H9 (cell line): ENCODE data around the gene FAU. TPM values are rescaled to one million over a fixed set of nuclear protein-coding genes. Genes with fewer than 3 reads are reported as not detected.

Experiments
- DNase-seq: peaks from one replicate; pipeline ENCODE4 v3.0.0-alpha.2; 2017
- H2AFZ ChIP-seq: one replicate; pipeline ENCODE4 v1.6.1; 2013; ENCODE audit warnings: mild to moderate bottlenecking, low read length, control low read depth, moderate library complexity
- H2AK5ac ChIP-seq: 2 replicates; pipeline ENCODE4 v1.6.1; 2013; ENCODE audit warnings: low read length, control low read depth, mixed read lengths; ENCODE audit not compliant: insufficient read length
- H2BK120ac ChIP-seq: one replicate; pipeline ENCODE4 v1.6.1; 2013; ENCODE audit warnings: low read depth, mild to moderate bottlenecking, low read length, control low read depth, inconsistent platforms; ENCODE audit not compliant: poor library complexity, severe bottlenecking
- H2BK12ac ChIP-seq: 2 replicates; pipeline ENCODE4 v1.6.1; 2013; ENCODE audit warnings: low read length, control low read depth, mixed read lengths, low read depth; ENCODE audit not compliant: insufficient read length
- H2BK15ac ChIP-seq: 2 replicates; pipeline ENCODE4 v1.6.1; 2013; ENCODE audit warnings: low read depth, low read length, control low read depth
- H2BK20ac ChIP-seq: one replicate; pipeline ENCODE4 v1.6.1; 2013; ENCODE audit warnings: low read depth, mild to moderate bottlenecking, low read length, control low read depth, inconsistent platforms; ENCODE audit not compliant: poor library complexity, severe bottlenecking
- H2BK5ac ChIP-seq: 2 replicates; pipeline ENCODE4 v1.6.1; 2013; ENCODE audit warnings: low read length, control low read depth, mixed read lengths; ENCODE audit not compliant: insufficient read length
- H3K14ac ChIP-seq: 2 replicates; pipeline ENCODE4 v1.6.1; 2013; ENCODE audit warnings: low read length, control low read depth; ENCODE audit not compliant: insufficient read depth
- H3K18ac ChIP-seq: 2 replicates; pipeline ENCODE4 v1.6.1; 2013; ENCODE audit warnings: low read depth, mild to moderate bottlenecking, mixed read lengths, low read length, control low read depth; ENCODE audit not compliant: insufficient read length
- H3K23ac ChIP-seq: 2 replicates; pipeline ENCODE4 v1.6.1; 2013; ENCODE audit warnings: low read length, control low read depth, mixed read lengths, low read depth; ENCODE audit not compliant: insufficient read length
- H3K23me2 ChIP-seq: 2 replicates; pipeline ENCODE4 v1.6.1; 2013; ENCODE audit warnings: low read depth, mild to moderate bottlenecking, mixed read lengths, low read length, control low read depth; ENCODE audit not compliant: insufficient read length, poor library complexity, severe bottlenecking
- H3K27ac ChIP-seq: 2 replicates; pipeline ENCODE4 v1.5.1; 2013; ENCODE audit warnings: low read length, control low read depth, mixed read lengths, low read depth; ENCODE audit not compliant: insufficient read length
- H3K27me3 ChIP-seq: 2 replicates; pipeline ENCODE4 v1.6.1; 2013; ENCODE audit warnings: low read length, control low read depth, inconsistent platforms; ENCODE audit not compliant: insufficient read depth
- H3K4ac ChIP-seq: 2 replicates; pipeline ENCODE4 v1.6.1; 2013; ENCODE audit warnings: low read depth, mild to moderate bottlenecking, control low read depth, inconsistent platforms, low read length, moderate library complexity
- H3K4me1 ChIP-seq: 2 replicates; pipeline ENCODE4 v1.6.1; 2013; ENCODE audit warnings: low read length, control low read depth, inconsistent platforms; ENCODE audit not compliant: insufficient read depth
- H3K4me2 ChIP-seq: 2 replicates; pipeline ENCODE4 v1.6.1; 2013; ENCODE audit warnings: low read length, control low read depth, mixed read lengths; ENCODE audit not compliant: insufficient read length, insufficient read depth
- H3K56ac ChIP-seq: 2 replicates; pipeline ENCODE4 v1.6.1; 2013; ENCODE audit warnings: low read depth, mild to moderate bottlenecking, mixed read lengths, low read length, control low read depth; ENCODE audit not compliant: insufficient read length
- H3K79me1 ChIP-seq: 2 replicates; pipeline ENCODE4 v1.6.1; 2013; ENCODE audit warnings: low read depth, mild to moderate bottlenecking, moderate library complexity, low read length, control low read depth, inconsistent platforms; ENCODE audit not compliant: insufficient read depth, poor library complexity, severe bottlenecking
- H3K79me2 ChIP-seq: 2 replicates; pipeline ENCODE4 v1.6.1; 2013; ENCODE audit warnings: low read length, control low read depth, inconsistent platforms; ENCODE audit not compliant: insufficient read depth
- H3K9ac ChIP-seq: 2 replicates; pipeline ENCODE4 v1.6.1; 2013; ENCODE audit warnings: low read length, control low read depth, mixed read lengths; ENCODE audit not compliant: insufficient read length; ENCODE audit errors: extremely low read depth
- H3K9me3 ChIP-seq: one replicate; pipeline ENCODE4 v1.6.1; 2013; ENCODE audit warnings: low read depth, low read length, inconsistent platforms; ENCODE audit not compliant: control insufficient read depth
- H3T11ph ChIP-seq: one replicate; pipeline ENCODE4 v1.6.1; 2013; ENCODE audit warnings: mild to moderate bottlenecking, low read length, control low read depth, inconsistent platforms
- H4K20me1 ChIP-seq: one replicate; pipeline ENCODE4 v1.6.1; 2013; ENCODE audit not compliant: control insufficient read depth, insufficient read length, insufficient read depth
- H4K5ac ChIP-seq: 2 replicates; pipeline ENCODE4 v1.6.1; 2013; ENCODE audit warnings: low read depth, mild to moderate bottlenecking, mixed read lengths, low read length, control low read depth; ENCODE audit not compliant: insufficient read length
- H4K8ac ChIP-seq: replicated peaks from 2 replicates; pipeline ENCODE4 v1.6.1; 2013; ENCODE audit warnings: low read length, control low read depth, mixed read lengths, low read depth; ENCODE audit not compliant: insufficient read length
- H4K91ac ChIP-seq: 2 replicates; pipeline ENCODE4 v1.6.1; 2013; ENCODE audit warnings: low read depth, mild to moderate bottlenecking, moderate library complexity, mixed read lengths, low read length, control low read depth; ENCODE audit not compliant: insufficient read length
- H3K27ac Mint-ChIP-seq, 3 experiments: 2 replicates in 2 of 3; 3 replicates in 1 of 3; pipeline ENCODE4 v1.8.0; 2020 to 2021; ENCODE audit warnings: mixed read lengths in 3 of 3, mild to moderate bottlenecking in 1 of 3, moderate library complexity in 1 of 3
- H3K27me3 Mint-ChIP-seq: 2 replicates; pipeline ENCODE4 v1.8.0; 2021; ENCODE audit warnings: low read depth, mild to moderate bottlenecking, moderate library complexity, mixed read lengths
- H3K36me3 Mint-ChIP-seq, 3 experiments: 2 replicates in 2 of 3; 3 replicates in 1 of 3; pipeline ENCODE4 v1.8.0; 2020 to 2021; ENCODE audit warnings: low read depth in 3 of 3, mixed read lengths in 3 of 3; ENCODE audit not compliant: insufficient read depth in 1 of 3
- H3K4me1 Mint-ChIP-seq, 2 experiments: 2 replicates each; pipeline ENCODE4 v1.8.0; 2020; ENCODE audit warnings: mixed read lengths in 2 of 2
- H3K4me3 Mint-ChIP-seq, 2 experiments: 2 replicates in 1 of 2; 3 replicates in 1 of 2; pipeline ENCODE4 v1.8.0; 2020 to 2021; ENCODE audit warnings: mild to moderate bottlenecking in 2 of 2, mixed read lengths in 2 of 2, moderate library complexity in 1 of 2
- H3K9me3 Mint-ChIP-seq, 2 experiments: 2 replicates in 1 of 2; 3 replicates in 1 of 2; pipeline ENCODE4 v1.8.0; 2020; ENCODE audit warnings: mild to moderate bottlenecking in 2 of 2, mixed read lengths in 2 of 2, moderate library complexity in 1 of 2
- CTCF ChIP-seq: fragments of 200-600 bp; sonication (generic); conservative IDR thresholded peaks from 3 replicates; pipeline ENCODE4 v1.8.0; 2021; ENCODE audit warnings: antibody characterized with exemption, mild to moderate bottlenecking
- WGBS: extraction: QIAGEN DNeasy Blood & Tissue Kit; methylation state at CpG from one replicate; pipeline ENCODE4 v1.1.7; 2013; ENCODE audit warnings: missing lambda C conversion rate, low lambda C conversion rate, mixed read lengths; ENCODE audit not compliant: insufficient read length; ENCODE audit errors: extremely low coverage; 5-methylcytosine and 5-hydroxymethylcytosine counted together
- total RNA-seq: library from RNA; stranded (reverse); gene quantifications from 2 replicates; pipeline ENCODE4 v1.2.1, GENCODE V29; 2021

FAU gene
- total RNA-seq, 1 experiment from 2014 or later: 898 TPM

GRCh38 chr11:65117206-65118096, 4.5 kb downstream of the FAU start, which contains the start of gene ZNHIT2:
TSS of gene ZNHIT2 (minus strand) at chr11:65117701. CDS start at chr11:65117653, 48 bp downstream.
- Histone ChIP-seq H3K18ac (peak within 1 kb of the TSS; percentile 88), H2BK120ac (no peak within 1 kb of the TSS), H3K79me1 (no peaks in the 10 kb centered on the region), H4K8ac (no peak within 1 kb of the TSS), H4K20me1 (no peaks in the 10 kb centered on the region), H2BK12ac (no peak within 1 kb of the TSS), H3K9me3 (no peaks in the 10 kb centered on the region), H3K4me1 (no peaks in the 10 kb centered on the region), H2AFZ (no peak within 1 kb of the TSS), H3K4me2 (peak within 1 kb of the TSS; percentile 74), H2AK5ac (no peak within 1 kb of the TSS), H3K27ac (no peak within 1 kb of the TSS), H3K23me2 (peaks cover 21% of the 10 kb centered on the region), H2BK15ac (no peak within 1 kb of the TSS), H3K4ac (no peak within 1 kb of the TSS; the same call in 1 of the 2 replicates), H4K5ac (no peak within 1 kb of the TSS), H3K56ac (no peak within 1 kb of the TSS), H2BK5ac (no peak within 1 kb of the TSS), H3T11ph (no peak within 1 kb of the TSS), H3K23ac (no peak within 1 kb of the TSS), H3K79me2 (peaks cover 6% of the 10 kb centered on the region; the same call in 1 of the 2 replicates), H3K14ac (peak within 1 kb of the TSS; percentile 91), H2BK20ac (no peak within 1 kb of the TSS), H3K27me3 (no peaks in the 10 kb centered on the region), H4K91ac (no peak within 1 kb of the TSS), H3K9ac (peak within 1 kb of the TSS; percentile 82)
- Mint-ChIP-seq H3K4me3 (peak within 1 kb of the TSS; percentile 84 to 89), H3K27ac (peak within 1 kb of the TSS; percentile 92 to 98 (median 96)), H3K36me3 (peaks cover 32 to 67% (median 65%) of the 10 kb centered on the region in 3 experiments), H3K27me3 (peaks cover 1% of the 10 kb centered on the region; the same call in 1 of the 2 replicates), H3K4me1 (peaks cover 14 to 26% of the 10 kb centered on the region in 2 experiments), H3K9me3 (no peaks in the 10 kb centered on the region)
- peak; percentile 96 for TF ChIP-seq CTCF
- peak; percentile 99 for DNase-seq
- WGBS: no CpG with 5 or more reads among the region's 89 CpGs
